Astrocyte of the cerebellum (primary cell): ENCODE results near the gene NEK11.
A peak's percentile ranks its signal among the peaks of the same experiment; 100 is the strongest.
"Not testable (repeated sequence)": the region's sequence is repeated elsewhere in the genome, so short reads cannot be mapped to it uniquely, and the experiment has no call there.

ENCODE experiments used
- DNase-seq: peaks from one replicate; pipeline ENCODE4 v3.0.0-alpha.2; 2011; ENCODE audit warnings: low read depth
- H3K4me3 ChIP-seq: 2 replicates; pipeline ENCODE4 v1.5.1; 2011; ENCODE audit warnings: mild to moderate bottlenecking, low read depth, low read length, moderate library complexity
- in situ Hi-C: cut with HindIII; loops from 2 replicates; pipeline ENCODE4 v1.10.0; 2017; ENCODE audit warnings: low sequenced_read_pairs
- TF ChIP-seq, protein P1 (sequence below): IDR thresholded peaks from 2 replicates; pipeline ENCODE4 v1.5.1; 2012; ENCODE audit warnings: low read length, low read depth, moderate library complexity, mild to moderate bottlenecking; ENCODE audit errors: missing control alignments

Gene NEK11

DNA sequence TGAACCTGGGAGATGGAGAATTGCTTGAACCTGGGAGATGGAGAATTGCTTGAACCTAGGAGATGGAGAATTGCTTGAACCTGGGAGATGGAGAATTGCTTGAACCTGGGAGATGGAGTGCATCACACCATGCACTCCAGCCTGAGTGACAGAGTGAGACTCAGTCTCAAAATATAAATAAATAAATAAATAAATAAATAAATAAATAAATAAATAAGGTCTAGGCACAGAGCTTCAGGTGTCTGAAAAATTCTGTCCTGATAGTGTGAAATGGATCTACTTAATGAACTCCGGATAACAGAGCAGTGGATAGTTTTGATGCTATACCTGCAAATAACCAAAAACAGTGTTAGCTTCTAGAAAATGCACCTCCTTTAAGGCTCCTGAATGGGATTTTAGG lies 330.6 kb downstream of the NEK11 start:
- no peak overlapping the region for H3K4me3 ChIP-seq
- in situ Hi-C loops: no loop called here
- no peak for DNase-seq
- TF ChIP-seq, protein P1, sequence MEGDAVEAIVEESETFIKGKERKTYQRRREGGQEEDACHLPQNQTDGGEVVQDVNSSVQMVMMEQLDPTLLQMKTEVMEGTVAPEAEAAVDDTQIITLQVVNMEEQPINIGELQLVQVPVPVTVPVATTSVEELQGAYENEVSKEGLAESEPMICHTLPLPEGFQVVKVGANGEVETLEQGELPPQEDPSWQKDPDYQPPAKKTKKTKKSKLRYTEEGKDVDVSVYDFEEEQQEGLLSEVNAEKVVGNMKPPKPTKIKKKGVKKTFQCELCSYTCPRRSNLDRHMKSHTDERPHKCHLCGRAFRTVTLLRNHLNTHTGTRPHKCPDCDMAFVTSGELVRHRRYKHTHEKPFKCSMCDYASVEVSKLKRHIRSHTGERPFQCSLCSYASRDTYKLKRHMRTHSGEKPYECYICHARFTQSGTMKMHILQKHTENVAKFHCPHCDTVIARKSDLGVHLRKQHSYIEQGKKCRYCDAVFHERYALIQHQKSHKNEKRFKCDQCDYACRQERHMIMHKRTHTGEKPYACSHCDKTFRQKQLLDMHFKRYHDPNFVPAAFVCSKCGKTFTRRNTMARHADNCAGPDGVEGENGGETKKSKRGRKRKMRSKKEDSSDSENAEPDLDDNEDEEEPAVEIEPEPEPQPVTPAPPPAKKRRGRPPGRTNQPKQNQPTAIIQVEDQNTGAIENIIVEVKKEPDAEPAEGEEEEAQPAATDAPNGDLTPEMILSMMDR: no peak

DNA sequence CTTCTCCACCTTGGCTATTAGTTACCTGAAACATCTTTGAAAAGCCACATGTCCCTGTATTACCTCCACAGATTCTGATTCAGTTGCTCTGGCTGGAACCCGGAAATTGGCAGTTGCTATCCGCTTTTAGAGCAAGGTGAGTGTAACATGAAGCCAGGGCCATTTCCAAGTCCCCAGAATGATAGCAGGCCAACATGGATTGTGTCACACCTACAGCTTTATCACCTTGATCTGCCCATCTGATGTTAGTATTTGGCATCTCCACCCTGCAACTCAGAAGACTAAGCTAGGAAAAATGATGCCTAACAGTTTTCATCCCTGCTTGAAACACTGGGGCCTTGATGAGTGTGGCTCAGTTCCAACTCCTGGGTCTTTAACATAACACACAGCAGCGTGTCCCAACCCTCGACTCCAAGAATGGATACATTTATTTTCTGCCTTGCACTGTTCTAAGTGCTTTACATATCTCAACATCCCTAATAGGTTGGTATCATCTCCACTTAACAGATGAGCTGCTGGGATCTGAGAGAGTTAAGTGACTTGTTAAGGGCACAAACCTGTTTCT lies 333.6 kb downstream of the NEK11 start:
- no peak overlapping the region for H3K4me3 ChIP-seq
- DNase-seq: no peak
- TF ChIP-seq, protein P1: no peak
- in situ Hi-C loops: no loop called here

DNA sequence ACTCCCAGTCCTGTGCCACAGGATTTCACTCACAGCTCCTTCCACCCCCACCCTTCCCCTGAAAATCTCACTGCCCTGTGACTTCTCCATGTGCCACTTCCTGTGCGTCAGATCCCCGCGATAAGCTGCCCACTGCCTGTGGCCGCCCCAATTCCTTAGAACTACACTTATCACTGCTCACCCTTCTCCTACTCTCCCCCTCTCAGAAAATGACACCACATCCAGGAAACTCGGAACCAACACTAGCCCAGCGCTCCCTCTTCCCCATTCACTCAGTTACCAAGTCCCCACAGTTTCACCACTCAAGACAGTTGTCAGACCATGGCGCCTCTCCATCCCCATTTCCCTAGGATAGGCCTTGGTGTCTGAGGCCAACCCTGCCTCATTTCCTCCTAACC lies 334.4 kb downstream of the NEK11 start:
- H3K4me3 ChIP-seq, in situ Hi-C loops, DNase-seq: not testable (repeated sequence)

DNA sequence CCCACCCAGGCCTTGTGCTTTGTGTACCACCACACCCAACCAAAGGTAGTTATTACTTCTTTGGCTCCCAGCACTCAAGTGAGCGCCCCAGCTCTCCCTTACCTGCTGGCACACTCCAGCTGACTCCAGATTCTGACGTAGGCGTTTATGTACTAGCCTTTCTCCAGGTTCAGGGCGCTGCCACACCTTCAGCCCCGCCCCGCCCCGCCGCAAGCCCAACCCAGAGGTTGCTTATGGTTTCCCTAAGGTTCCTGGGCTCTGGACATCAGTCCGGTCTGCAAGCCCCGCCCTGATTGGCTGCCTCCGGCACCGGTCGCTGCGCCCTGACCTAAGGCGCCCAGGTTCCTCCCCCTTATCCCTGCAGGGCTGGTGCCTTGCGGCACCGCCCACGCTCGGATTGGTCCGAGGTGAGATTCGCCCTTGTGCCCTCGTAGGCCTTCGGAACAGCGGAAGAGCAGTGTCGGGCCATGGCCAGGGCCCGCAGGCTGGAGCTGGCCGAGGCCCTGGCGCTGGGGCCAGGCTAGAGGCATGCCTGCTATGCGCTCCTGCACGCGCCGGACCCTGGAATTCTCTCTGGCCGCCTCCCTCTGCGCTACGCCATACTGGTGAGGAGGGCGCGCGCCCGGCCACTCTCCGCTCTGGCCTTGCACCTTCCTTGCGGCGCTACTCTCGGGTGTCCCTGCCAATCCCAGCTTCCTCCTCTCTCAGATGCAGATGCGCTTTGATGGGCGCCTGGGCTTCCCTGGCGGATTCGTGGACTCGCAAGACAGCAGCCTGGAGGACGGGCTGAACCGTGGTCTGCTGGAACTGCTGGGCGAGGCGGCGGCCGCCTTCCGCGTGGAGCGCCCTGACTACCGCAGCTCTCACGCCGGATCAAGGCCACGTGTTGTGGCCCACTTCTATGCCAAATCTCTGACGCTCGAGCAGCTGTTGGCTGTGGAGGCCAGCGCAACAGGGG lies 335.1 kb downstream of the NEK11 start:
- H3K4me3 ChIP-seq: peak overlapping the region; percentile 29
- DNase-seq: no peak
- TF ChIP-seq, protein P1: no peak
- in situ Hi-C loops: no loop called here

DNA sequence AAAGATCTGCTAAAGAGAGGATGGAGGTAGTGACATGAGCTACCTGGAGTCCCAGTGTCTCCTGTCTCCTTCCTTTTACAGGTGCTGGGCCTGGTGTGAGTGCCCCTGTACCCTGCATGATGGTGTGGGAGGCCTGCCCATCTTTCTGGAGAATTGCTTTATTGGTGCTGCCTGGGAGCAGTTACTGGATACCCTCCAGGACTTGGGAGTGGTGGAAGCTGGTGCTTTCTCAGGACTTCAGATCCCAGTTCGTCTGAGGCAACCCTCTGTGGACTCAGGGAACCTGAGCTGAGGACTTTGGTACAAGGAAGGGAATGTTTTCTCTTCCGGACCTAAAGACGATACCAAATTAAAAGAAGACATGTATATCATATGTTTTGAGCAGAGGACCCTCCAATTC lies 336.6 kb downstream of the NEK11 start:
- TF ChIP-seq, protein P1: no peak
- in situ Hi-C loops: no loop called here
- no peak overlapping the region for H3K4me3 ChIP-seq
- DNase-seq: no peak

DNA sequence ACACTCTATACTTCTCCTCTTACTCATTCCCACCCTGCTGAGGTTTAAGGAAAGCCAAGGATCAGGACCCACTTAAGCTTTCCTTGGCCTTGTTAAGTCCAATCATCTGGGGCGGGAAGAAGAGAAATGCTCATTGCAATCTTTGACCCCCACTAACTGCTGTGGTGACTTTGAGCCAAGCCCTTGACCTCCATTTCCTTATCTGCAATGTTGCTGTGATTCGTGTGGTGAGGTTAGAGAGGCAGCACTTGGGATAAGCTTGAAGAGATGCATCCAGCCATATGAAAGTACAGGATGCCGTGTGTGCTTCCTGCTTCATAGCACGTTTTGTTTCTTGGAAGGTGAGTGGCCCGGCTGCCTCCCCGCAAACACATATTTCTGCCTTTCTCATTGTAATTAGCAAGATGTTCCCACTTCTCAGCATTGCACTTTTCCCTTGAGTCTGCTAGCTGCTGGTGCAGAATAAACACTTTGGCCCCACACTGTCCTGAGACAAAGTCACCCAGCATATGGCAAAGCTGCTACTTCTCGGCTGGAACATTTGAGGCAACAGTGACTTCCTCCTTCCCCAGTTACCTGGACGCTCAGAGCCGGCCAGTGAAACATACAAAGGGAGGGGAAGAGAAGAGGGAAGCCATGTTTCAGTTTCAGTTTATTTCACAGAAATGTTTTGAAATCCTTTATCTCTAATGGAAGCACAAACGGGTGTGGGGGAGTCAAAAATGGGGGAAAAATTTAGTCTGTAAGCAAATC lies 344.4 kb downstream of the NEK11 start:
- no peak for DNase-seq
- in situ Hi-C loops: no loop called here
- H3K4me3 ChIP-seq: no peak overlapping the region

More for the DNA sequence above, 344.4 kb downstream of the NEK11 start:
- TF ChIP-seq, protein P1: no peak
